Glutamatergic neuron (in vitro differentiated cells): ENCODE data around the gene APBB1IP. TPM values are rescaled to one million over a fixed set of nuclear protein-coding genes. Genes with fewer than 3 reads are reported as not detected.

ENCODE experiments used
- DNase-seq: peaks from one replicate; pipeline ENCODE4 v3.0.0; 2022
- H3K27ac Mint-ChIP-seq: one replicate; pipeline ENCODE4 v1.8.0; 2020; ENCODE audit warnings: mild to moderate bottlenecking, mixed read lengths, inconsistent platforms; ENCODE audit not compliant: unreplicated experiment
- H3K27me3 Mint-ChIP-seq: one replicate; pipeline ENCODE4 v1.8.0; 2020; ENCODE audit warnings: mild to moderate bottlenecking, moderate library complexity, mixed read lengths, inconsistent platforms; ENCODE audit not compliant: unreplicated experiment
- H3K36me3 Mint-ChIP-seq: one replicate; pipeline ENCODE4 v1.8.0; 2020; ENCODE audit warnings: mild to moderate bottlenecking, mixed read lengths, inconsistent platforms; ENCODE audit not compliant: unreplicated experiment
- H3K4me1 Mint-ChIP-seq: one replicate; pipeline ENCODE4 v1.8.0; 2020; ENCODE audit warnings: mild to moderate bottlenecking, low read depth, mixed read lengths, inconsistent platforms; ENCODE audit not compliant: unreplicated experiment
- H3K4me3 Mint-ChIP-seq: one replicate; pipeline ENCODE4 v1.8.0; 2020; ENCODE audit warnings: mild to moderate bottlenecking, mixed read lengths, inconsistent platforms; ENCODE audit not compliant: unreplicated experiment
- H3K9me3 Mint-ChIP-seq: one replicate; pipeline ENCODE4 v1.8.0; 2020; ENCODE audit warnings: mild to moderate bottlenecking, moderate library complexity, mixed read lengths, inconsistent platforms; ENCODE audit not compliant: unreplicated experiment
- CTCF ChIP-seq: fragments of 200-600 bp; sonication (generic); IDR thresholded peaks from one replicate; pipeline ENCODE4 v1.5.0; 2021; ENCODE audit not compliant: partially characterized antibody, unreplicated experiment
- total RNA-seq: library from RNA; stranded (reverse); fragmentation: NEBNext Ultra II Directional; extraction: Animal tissue kit (Norgen Biotek cat#: 25700); gene quantifications from one replicate; pipeline ENCODE4 v1.2.1, GENCODE V29; 2021; ENCODE audit not compliant: unreplicated experiment

The APBB1IP gene
- total RNA-seq, 1 donor from 2014 or later: not detected

GRCh38 chr10:26534384-26534783 is 96.2 kb downstream of the APBB1IP start:
- H3K36me3 Mint-ChIP-seq: no peaks in the 10 kb centered on the region
- no peak for DNase-seq
- no peak for TF ChIP-seq CTCF

GRCh38 chr10:26540601-26541000 is 102.5 kb downstream of the APBB1IP start:
- no peak for TF ChIP-seq CTCF
- no peak for DNase-seq
- no peak overlapping the region for H3K4me3 Mint-ChIP-seq
- H3K36me3 Mint-ChIP-seq: no peaks in the 10 kb centered on the region
- no peaks in the 10 kb centered on the region for H3K9me3 Mint-ChIP-seq
- peaks cover 6% of the 10 kb centered on the region for H3K27me3 Mint-ChIP-seq
- no peak overlapping the region for H3K27ac Mint-ChIP-seq
- H3K4me1 Mint-ChIP-seq: no peaks in the 10 kb centered on the region

More at GRCh38 chr10:26534384-26534783, 96.2 kb downstream of the APBB1IP start:
- Mint-ChIP-seq H3K4me3 (no peak overlapping the region), H3K27me3 (peaks cover 3% of the 10 kb centered on the region), H3K27ac (no peak overlapping the region), H3K4me1 (no peaks in the 10 kb centered on the region), H3K9me3 (no peaks in the 10 kb centered on the region)

GRCh38 chr10:26543567-26544306 is 105.6 kb downstream of the APBB1IP start:
- H3K4me1 Mint-ChIP-seq: no peaks in the 10 kb centered on the region
- no peak for DNase-seq
- TF ChIP-seq CTCF: no peak
- H3K9me3 Mint-ChIP-seq: no peaks in the 10 kb centered on the region
- H3K27ac Mint-ChIP-seq: no peak overlapping the region
- H3K27me3 Mint-ChIP-seq: peaks cover 6% of the 10 kb centered on the region
- no peaks in the 10 kb centered on the region for H3K36me3 Mint-ChIP-seq
- H3K4me3 Mint-ChIP-seq: no peak overlapping the region

GRCh38 chr10:26544932-26545331 is 106.8 kb downstream of the APBB1IP start:
- Mint-ChIP-seq H3K27ac (no peak overlapping the region), H3K9me3 (no peaks in the 10 kb centered on the region), H3K4me3 (no peak overlapping the region), H3K36me3 (peaks cover 5% of the 10 kb centered on the region), H3K27me3 (peaks cover 3% of the 10 kb centered on the region), H3K4me1 (no peaks in the 10 kb centered on the region)
- DNase-seq: no peak
- no peak for TF ChIP-seq CTCF

GRCh38 chr10:26550774-26551526 is 112.8 kb downstream of the APBB1IP start:
- H3K36me3 Mint-ChIP-seq: peaks cover 22% of the 10 kb centered on the region

More at GRCh38 chr10:26550774-26551526, 112.8 kb downstream of the APBB1IP start:
- no peak for TF ChIP-seq CTCF
- no peak for DNase-seq
- Mint-ChIP-seq H3K4me1 (no peaks in the 10 kb centered on the region), H3K27me3 (no peaks in the 10 kb centered on the region), H3K9me3 (peaks cover 5% of the 10 kb centered on the region), H3K27ac (no peak overlapping the region), H3K4me3 (no peak overlapping the region)
